HEK293T (cell line): ENCODE results near the gene CORO1A.

Source experiments
- CTCF ChIA-PET: fragments of 350-600 bp; formaldehyde crosslinking; extraction: SDS; loops from one replicate; lab custom pipeline; 2021; ENCODE audit warnings: antibody characterized with exemption, inconsistent platforms; lab: Yijun Ruan, JAX
- POLR2A ChIA-PET: fragments of 350-600 bp; formaldehyde crosslinking; extraction: SDS; loops from one replicate; lab custom pipeline; 2020; ENCODE audit warnings: antibody characterized with exemption, inconsistent platforms; lab: Yijun Ruan, JAX
- DNase-seq: peaks from one replicate; pipeline ENCODE4 v3.0.0; 2012; ENCODE audit warnings: mixed read lengths; ENCODE audit errors: extremely low spot score
- ARNT ChIP-seq: fragments of 450-650 bp; IDR thresholded peaks from 2 replicates; pipeline ENCODE4 v1.6.1; 2017; ENCODE audit warnings: mild to moderate bottlenecking
- BHLHE40 ChIP-seq: fragments of 450-650 bp; IDR thresholded peaks from 2 replicates; pipeline ENCODE4 v1.6.1; 2016; ENCODE audit warnings: mild to moderate bottlenecking, moderate library complexity, borderline replicate concordance
- CTBP1 ChIP-seq: fragments of 450-650 bp; IDR thresholded peaks from 2 replicates; pipeline ENCODE4 v1.6.1; 2016; ENCODE audit warnings: borderline replicate concordance
- ELF4 ChIP-seq: fragments of 450-650 bp; IDR thresholded peaks from 2 replicates; pipeline ENCODE4 v1.6.1; 2017; ENCODE audit warnings: antibody characterized with exemption
- FOXA1 ChIP-seq: fragments of 450-650 bp; IDR thresholded peaks from 2 replicates; pipeline ENCODE4 v1.6.1; 2016; ENCODE audit warnings: mild to moderate bottlenecking
- FOXK2 ChIP-seq: fragments of 450-650 bp; IDR thresholded peaks from 2 replicates; pipeline ENCODE4 v1.6.1; 2016; ENCODE audit warnings: mild to moderate bottlenecking
- FOXM1 ChIP-seq: fragments of 450-650 bp; IDR thresholded peaks from 2 replicates; pipeline ENCODE4 v1.6.1; 2017; ENCODE audit warnings: mild to moderate bottlenecking, borderline replicate concordance
- HDGF ChIP-seq: fragments of 450-650 bp; IDR thresholded peaks from 2 replicates; pipeline ENCODE4 v1.6.1; 2017; ENCODE audit warnings: antibody characterized with exemption, borderline replicate concordance
- L3MBTL2 ChIP-seq: fragments of 450-650 bp; conservative IDR thresholded peaks from 2 replicates; pipeline ENCODE4 v1.6.1; 2016; ENCODE audit warnings: mild to moderate bottlenecking
- LEF1 ChIP-seq: fragments of 450-650 bp; IDR thresholded peaks from 2 replicates; pipeline ENCODE4 v1.6.1; 2017; ENCODE audit warnings: mild to moderate bottlenecking, borderline replicate concordance
- NFRKB ChIP-seq: fragments of 450-650 bp; IDR thresholded peaks from 2 replicates; pipeline ENCODE4 v1.6.1; 2016; ENCODE audit warnings: mild to moderate bottlenecking, moderate library complexity
- SP1 ChIP-seq: fragments of 450-650 bp; IDR thresholded peaks from 2 replicates; pipeline ENCODE4 v1.6.1; 2017
- SUZ12 ChIP-seq: fragments of 450-650 bp; IDR thresholded peaks from 2 replicates; pipeline ENCODE4 v1.6.1; 2016; ENCODE audit warnings: mild to moderate bottlenecking
- TARDBP ChIP-seq: fragments of 450-650 bp; IDR thresholded peaks from 2 replicates; pipeline ENCODE4 v1.6.1; 2016
- ZNF384 ChIP-seq: fragments of 450-650 bp; IDR thresholded peaks from 2 replicates; pipeline ENCODE4 v1.6.1; 2016
- TF ChIP-seq, protein P1 (sequence below): fragments of 450-650 bp; IDR thresholded peaks from 2 replicates; pipeline ENCODE4 v1.6.1; 2016

CORO1A gene

GRCh38 chr16:30139583-30140481 lies 43.6 kb upstream of the CORO1A start:
- ChIA-PET CTCF (interaction anchor here (0.6 to 1.1 kb wide), 3 partner anchors 35 to 243 kb away, joined by 3 to 7 read pairs (median 3); no protein-coding TSS in a partner anchor), POLR2A (interaction anchor here (1.1 to 1.2 kb wide), 2 partner anchors 10 to 11 kb away, joined by 3 read pairs; no protein-coding TSS in a partner anchor)
- no peak for DNase-seq
- TF ChIP-seq TARDBP (no peak), HDGF (no peak), ELF4 (no peak)

DNA sequence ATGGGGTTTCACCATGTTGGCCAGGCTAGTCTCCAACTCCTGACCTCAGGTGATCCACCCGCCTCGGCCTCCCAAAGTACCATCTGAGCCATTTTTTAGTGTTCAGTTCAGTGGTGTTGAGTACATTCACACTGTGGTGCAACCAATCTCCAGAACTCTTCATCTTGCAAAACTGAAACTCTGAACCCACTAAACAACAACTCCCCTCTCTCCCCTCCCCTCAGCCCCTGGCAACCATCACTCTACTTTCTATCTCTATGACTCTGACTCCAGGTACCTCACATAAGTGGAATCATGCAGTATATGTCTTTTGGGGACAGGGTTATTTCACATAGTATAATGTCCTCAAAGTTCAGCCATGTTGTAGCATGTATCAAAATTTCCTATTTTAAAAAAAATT lies 41.7 kb upstream of the CORO1A start:
- ChIA-PET POLR2A (no interaction called here), CTCF (no interaction called here)
- TF ChIP-seq ARNT (no peak), FOXM1 (no peak), FOXA1 (no peak), ZNF384 (no peak)
- DNase-seq, result no peak

- ChIA-PET POLR2A (interaction anchor here (0.8 to 1.0 kb wide), 3 partner anchors 41 to 77 kb away, joined by 4 to 6 read pairs (median 5); partner anchors contain the start of genes ALDOA and CORO1A), CTCF (interaction anchor here (1.5 kb wide), 1 partner anchor 31 kb away, joined by 4 read pairs; no protein-coding TSS in a partner anchor)
- TF ChIP-seq ZNF384 (peak; percentile 12; the same call in 1 of the 2 replicates), ELF4 (no peak)
- no peak for DNase-seq
Measured at GRCh38 chr16:30142672-30143346, 40.6 kb upstream of the CORO1A start.

DNA sequence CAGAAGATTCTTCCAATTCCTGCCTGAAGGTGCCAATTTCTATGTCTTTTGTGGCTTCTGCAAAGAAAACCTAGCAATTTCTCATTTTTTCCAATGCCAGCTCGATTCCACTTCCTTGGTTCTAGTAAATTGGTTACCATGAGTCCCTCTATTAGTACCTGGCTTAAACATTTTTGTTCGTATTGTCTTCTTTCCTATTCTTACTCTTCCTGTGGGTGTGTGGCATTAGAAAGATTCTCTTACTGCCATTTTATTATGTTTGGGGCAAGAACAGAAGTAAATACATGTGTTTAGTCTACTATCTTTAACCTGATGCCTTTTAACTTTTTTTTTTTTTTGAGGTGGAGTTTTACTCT lies 40.1 kb upstream of the CORO1A start:
- ChIA-PET CTCF (interaction anchor here (1.5 kb wide), 1 partner anchor 31 kb away, joined by 4 read pairs; no protein-coding TSS in a partner anchor), POLR2A (interaction anchor here (0.8 to 1.0 kb wide), 3 partner anchors 40 to 78 kb away, joined by 4 to 6 read pairs (median 5); partner anchors contain the start of genes ALDOA and CORO1A)
- TF ChIP-seq HDGF, result no peak
- TF ChIP-seq SUZ12, result no peak
- TF ChIP-seq, protein P1, sequence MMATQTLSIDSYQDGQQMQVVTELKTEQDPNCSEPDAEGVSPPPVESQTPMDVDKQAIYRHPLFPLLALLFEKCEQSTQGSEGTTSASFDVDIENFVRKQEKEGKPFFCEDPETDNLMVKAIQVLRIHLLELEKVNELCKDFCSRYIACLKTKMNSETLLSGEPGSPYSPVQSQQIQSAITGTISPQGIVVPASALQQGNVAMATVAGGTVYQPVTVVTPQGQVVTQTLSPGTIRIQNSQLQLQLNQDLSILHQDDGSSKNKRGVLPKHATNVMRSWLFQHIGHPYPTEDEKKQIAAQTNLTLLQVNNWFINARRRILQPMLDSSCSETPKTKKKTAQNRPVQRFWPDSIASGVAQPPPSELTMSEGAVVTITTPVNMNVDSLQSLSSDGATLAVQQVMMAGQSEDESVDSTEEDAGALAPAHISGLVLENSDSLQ, result no peak
- no peak for TF ChIP-seq L3MBTL2
- TF ChIP-seq FOXK2, result no peak
- no peak for TF ChIP-seq ZNF384
- no peak for TF ChIP-seq ARNT
- TF ChIP-seq FOXM1, result no peak
- no peak for TF ChIP-seq FOXA1
- no peak for DNase-seq

- ChIA-PET POLR2A (no interaction called here), CTCF (no interaction called here)
- no peak for DNase-seq
- TF ChIP-seq L3MBTL2, result no peak
- no peak for TF ChIP-seq CTBP1
- no peak for TF ChIP-seq HDGF
- TF ChIP-seq TARDBP, result no peak
- no peak for TF ChIP-seq FOXA1
- TF ChIP-seq ELF4, result no peak
Measured at GRCh38 chr16:30144017-30144416, 39.4 kb upstream of the CORO1A start.

DNA sequence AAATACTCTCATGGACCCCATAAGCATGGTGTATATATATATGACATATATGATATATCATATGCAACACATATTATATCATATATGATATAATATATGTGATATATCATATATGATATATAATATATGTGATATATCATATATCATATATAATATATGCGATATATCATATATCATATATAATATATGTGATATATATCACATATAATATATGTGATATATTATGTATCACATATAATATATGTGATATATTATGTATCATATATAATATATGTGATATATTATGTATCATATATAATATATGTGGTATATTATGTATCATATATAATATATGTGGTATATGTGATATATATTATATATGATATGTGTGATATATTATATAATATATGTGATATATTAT lies 38.5 kb upstream of the CORO1A start:
- ChIA-PET POLR2A (no interaction called here), CTCF (no interaction called here)
- TF ChIP-seq CTBP1 (no peak), SP1 (no peak), SUZ12 (no peak), LEF1 (no peak), L3MBTL2 (no peak), HDGF (no peak), ARNT (no peak), FOXM1 (no peak), ELF4 (no peak), FOXK2 (no peak), BHLHE40 (no peak), FOXA1 (no peak)
- TF ChIP-seq, protein P1, result no peak
- no peak for DNase-seq

DNA sequence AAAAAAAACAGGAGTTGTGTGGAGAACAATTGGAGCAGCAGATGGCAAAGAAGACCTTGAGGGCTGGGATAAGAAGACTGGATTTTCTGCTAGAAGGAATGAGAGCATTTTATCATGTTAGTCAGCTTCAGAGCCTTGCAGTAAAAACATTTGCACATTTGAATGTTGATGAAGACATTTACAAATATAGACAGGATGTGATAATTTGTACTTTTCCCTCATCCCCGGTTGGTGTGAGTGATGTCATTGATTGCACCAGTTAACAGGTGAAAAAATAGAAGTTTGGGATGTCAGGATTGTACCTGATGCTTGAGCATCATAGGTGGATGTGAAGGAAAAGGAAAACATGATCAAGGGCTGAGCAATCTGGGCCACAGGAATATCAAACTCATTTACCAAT lies 37.7 kb upstream of the CORO1A start:
- POLR2A ChIA-PET, result no interaction called here
- CTCF ChIA-PET, result no interaction called here
- no peak for TF ChIP-seq FOXM1
- no peak for TF ChIP-seq LEF1
- no peak for TF ChIP-seq ZNF384
- TF ChIP-seq, protein P1, result no peak
- no peak for TF ChIP-seq BHLHE40
- no peak for TF ChIP-seq SP1
- TF ChIP-seq ELF4, result no peak
- no peak for TF ChIP-seq FOXA1
- TF ChIP-seq NFRKB, result no peak
- TF ChIP-seq TARDBP, result no peak
- TF ChIP-seq ARNT, result no peak
- TF ChIP-seq HDGF, result no peak
- no peak for TF ChIP-seq L3MBTL2
- no peak for TF ChIP-seq FOXK2
- no peak for TF ChIP-seq CTBP1
- TF ChIP-seq SUZ12, result no peak
- no peak for DNase-seq
